HG03095 (cell line): Measurements from ENCODE around the gene SERTAD2.

Experiments used
- ATAC-seq: cut with Tn5 transposase; IDR thresholded peaks from one replicate; pipeline ENCODE4 v1.9.1; 2021; ENCODE audit warnings: moderate library complexity; ENCODE audit not compliant: unreplicated experiment

The SERTAD2 gene

DNA sequence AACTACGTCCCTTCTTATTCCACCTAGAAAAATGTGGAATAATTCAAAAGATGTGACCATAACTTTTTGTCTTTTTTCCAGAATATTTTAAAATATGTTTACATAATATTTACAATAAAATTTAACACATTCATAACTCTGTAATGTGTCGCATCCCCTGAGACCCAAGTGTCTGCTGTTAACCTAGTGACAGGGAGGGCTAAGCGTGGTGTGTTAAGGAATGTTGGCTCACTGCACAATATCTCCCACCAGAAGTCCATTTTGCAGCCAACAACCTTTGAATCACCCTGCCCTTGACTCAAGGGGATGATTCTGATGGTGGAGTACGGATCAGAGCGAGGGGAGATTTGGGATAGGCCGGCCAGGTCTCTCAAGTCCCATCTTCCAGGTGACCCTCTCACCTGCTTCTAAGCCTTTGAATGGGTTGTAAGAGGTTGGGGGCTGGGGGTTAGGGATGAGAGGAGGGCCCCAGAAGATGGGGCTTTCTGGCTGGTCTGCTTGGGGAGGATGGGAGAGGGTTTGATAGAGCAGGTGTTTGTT is 43.3 kb downstream of the SERTAD2 start:
- ATAC-seq, result no peak

DNA sequence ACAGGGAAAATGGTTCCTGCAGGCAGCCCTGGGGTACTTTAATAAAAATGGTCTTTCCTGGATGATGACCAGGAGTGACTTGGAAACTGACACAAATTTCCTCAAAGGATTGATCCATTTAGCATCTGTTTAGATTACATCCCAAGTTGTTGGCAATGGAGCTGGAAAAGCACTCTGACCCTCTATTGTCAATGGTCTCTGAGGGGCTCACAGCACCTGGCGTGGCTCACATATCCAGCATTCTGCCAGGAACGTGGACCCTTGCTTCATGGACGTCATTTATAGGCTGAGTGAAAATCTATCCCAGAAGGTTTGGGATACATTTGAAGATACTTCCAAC is 43.8 kb downstream of the SERTAD2 start:
- no peak for ATAC-seq

DNA sequence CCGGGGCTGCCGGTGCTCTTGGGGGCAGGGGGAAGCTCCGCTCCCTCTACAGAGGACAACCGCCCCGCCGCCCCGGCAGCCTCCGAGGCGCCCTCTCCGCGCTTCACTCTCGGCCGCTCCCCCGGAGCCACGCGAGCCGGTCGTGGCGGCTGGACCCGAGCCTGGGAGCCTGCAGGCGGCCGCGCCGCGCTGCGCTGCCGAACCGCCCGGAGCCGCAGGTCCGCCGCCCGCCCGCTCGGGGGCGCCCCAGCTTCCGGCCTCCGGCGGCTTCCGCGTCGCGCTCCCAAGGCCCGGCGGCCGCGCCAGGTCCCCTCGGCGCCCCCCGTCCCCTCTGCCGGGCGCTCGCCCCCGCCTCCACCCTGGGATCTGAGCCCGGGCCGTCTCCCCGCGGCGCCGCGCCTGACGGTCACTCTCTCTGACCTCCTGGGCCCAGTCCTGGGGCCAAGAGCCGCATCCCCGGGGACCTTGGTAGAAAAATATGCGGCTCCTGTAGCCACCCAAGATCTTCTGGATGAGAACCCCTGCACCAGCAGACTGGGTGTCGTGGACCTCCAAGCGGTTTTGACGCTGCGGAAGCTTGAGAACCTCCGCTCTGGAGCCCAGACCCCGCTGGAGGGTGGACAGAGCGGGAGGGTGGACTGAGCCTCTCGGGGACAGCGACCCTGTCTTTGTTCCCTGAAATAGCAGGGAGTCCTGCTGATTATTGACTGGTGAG is 44.3 kb downstream of the SERTAD2 start:
- peak; percentile 26 for ATAC-seq

DNA sequence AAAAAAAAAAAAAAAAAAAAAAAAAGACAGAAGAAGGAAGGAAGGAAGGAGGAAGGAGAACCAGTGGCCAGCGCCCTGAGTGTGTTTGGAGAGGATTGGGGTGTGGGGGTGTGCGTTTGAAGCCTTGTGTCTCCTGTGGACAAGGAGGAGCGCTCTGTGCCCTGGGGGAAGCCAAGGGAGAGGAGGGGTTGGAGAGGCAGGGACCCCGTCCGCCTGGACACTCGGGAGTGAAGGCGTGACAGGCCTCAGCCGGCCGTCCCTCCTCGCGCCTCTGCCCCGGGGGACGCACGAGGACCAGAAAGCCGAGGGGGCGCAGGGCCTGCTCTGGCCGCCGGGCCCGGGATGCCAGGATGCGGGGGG is 44.9 kb downstream of the SERTAD2 start:
- ATAC-seq, result no peak

DNA sequence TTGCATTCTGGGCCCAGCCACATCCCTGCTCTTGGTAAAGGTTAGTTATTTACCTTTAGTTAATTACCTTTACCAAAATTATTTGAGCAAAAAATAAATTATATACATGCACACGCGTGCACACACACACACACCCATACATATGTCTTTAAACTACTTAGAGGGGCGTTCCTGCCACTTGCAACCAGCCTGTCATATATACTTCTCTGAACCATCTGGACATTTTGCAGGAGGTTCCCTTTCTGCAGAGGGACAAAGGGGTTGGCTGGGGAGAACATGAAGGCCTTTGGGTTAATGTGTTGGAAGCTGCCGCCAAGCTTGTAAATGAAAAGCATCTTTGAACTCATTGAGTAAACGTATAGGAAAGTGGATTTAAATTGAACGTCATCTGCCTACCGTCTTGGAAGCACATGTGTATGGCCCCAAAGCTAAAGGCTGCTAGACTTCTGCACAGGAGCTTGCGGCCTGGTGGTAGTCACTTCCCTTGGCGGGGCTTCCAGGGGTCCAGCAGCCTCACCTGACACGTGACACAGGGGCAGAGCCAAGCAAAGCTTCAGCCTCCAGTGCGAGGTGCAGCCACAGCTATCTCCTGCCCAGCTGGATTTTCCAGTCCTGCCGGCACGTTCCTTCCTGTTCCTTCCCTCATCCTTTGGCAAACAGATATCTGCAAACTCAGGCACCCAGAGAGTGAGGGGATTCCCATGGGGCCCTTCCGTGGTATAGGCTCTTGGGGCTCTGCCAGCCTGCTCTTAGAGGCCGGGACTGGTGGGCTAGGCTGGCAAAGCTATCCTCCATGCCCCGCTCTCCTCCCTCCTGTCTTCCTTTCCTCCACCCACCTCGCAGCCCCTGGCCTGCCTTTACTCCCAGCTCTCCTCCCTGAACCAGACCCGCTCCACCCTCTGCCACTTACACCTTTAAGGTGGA is 46.1 kb downstream of the SERTAD2 start:
- ATAC-seq, result no peak

DNA sequence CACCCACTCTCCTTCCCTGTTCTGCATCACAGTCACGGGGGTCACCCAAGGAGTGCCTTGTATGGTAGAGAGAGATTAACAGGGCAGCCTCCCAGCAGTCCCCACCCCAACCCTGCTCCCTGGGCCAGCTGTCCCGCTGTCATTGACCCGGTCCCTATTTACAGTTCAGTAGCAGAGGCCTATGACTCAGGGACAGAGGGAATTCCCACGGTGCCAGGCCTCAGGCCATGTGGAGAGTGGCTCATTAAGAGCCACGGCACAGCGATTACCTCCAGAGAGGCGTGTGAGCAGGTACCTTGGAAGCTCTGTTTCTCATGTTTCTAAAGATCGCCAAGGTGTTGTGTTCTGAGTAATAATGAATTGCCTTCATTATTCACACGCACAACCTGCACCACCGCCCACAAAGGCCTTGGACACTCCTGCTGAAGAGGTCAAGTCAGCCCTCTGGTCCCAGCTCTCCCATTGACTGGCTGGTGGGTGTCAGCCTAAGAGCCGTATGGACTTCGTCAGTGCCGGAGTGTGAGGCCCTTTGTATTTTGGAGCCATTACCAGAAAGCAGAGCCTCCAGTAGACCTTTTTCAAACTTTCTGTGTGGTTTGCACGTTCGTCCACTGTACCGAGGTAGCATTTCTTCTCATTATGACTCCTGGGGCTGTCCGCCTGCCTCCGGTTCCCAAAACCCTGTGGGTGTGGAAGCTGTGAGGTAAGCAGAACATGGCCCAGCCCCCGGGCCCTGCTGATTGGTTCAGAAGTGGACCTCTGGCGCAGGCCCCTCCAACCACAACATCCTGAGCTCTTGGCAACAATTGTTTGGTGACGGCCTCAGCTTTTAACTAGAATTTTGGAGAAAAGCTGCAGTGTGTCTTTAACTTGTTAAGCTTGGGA is 47.0 kb downstream of the SERTAD2 start:
- peak; percentile 83 for ATAC-seq

DNA sequence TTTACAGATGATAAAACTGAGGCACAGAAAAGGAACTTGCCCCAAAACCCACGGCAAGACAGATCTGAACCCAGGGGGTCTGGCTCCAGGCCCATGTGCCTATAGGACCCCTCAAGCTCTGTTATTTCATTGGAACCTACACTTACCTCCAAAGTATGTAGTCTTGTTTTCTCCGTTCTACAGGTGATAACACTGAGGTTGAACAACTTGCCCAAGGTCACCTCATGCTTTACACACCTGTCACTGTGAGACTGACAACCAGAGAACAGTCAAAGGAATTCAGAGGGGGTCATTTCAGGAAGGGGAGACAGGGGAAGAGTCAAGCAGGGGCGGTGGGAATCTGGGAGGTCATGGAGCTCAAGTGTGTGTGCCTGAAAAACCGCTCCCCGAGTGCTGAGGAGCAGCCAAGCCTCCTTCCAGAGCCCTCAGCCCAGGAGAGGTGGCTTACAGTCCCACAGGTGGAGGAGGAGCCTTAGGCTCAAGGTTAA is 47.7 kb downstream of the SERTAD2 start:
- ATAC-seq, result no peak

DNA sequence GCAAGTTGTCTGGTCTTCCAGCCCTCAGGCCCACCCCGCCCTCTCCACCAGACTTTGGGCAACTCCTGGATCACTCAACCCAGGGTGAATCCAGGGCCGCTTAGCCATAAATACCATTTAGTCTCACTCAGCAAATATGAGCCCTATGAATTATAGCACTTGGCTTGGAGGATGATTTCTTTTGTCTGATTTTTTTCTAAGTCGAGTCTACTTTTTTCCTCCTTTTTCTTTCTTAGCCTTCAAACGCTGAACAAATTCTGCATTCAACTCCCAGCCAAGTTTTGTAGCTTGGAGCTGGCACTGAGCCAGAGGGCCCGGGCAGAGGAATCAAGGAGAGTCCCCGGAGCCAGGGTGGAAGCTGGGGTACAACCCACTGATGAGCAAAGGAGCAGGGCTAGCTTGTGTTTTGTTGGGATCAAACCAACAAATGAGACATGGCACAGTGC is 48.7 kb downstream of the SERTAD2 start:
- ATAC-seq, result no peak

DNA sequence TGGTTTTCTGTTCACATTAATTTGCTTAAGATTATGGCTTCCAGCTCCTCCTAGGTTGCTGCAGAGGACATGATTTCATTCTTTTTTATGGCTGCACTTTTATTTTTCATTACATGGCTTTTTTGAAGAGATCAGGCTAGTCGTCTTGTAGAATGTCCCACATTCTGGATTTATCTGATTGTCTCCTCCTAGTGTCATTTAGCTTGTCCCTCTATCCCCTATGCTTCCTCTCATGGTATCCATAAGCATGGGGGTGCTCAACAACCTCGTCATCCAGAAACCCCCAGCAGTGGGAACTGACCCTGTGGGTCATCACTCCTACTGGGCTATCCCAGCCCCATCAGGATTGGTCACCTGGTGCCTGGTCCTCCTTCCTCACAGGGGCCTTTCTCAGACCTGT is 49.6 kb downstream of the SERTAD2 start:
- ATAC-seq, result no peak

DNA sequence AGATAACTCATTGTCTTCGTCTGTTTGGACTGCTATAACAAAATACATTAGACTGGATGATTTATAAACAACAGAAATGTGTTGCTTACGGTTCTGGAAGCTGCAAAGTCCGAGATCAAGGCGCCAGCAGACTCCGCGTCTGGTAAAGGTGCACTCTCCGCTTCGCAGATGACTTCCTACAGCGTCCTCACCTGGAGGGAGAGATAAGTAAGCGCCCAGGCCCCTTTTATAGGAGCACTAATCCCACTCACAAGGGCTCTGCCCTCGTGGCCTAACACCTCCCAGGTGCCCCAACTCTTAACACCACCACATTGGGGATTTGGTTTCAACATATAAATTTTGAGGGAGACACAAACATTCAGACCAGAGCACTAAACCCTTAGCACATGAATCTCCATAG is 51.3 kb downstream of the SERTAD2 start:
- ATAC-seq, result no peak

DNA sequence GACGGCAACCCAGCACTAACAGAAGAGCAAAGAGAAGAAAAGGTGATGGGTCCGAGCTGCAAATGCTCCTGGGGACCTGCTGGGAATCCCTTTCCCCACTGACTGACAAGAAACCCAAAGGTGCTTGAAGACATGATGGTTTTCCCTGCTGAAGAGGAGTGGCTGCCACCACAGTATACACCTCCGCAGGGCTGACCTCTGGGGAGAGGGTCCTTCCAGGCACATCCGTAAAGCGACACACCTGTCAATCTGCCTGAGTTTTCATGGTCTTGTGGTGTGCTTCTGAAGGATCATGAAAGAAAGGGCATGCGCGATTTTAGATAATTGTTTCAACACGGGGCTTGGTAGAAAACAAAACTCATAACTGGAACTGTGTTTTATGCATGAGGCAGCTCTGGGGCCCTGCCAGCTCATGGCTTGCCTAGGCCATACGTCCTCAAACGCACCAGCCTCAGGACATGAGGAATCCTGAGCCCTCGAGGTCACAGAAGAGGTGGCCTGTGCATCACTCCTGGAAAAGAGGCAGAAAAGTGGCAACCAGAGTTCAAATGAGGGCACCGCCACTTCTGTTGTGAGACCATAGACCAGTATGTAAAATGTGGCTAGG is 51.8 kb downstream of the SERTAD2 start:
- ATAC-seq, result no peak

DNA sequence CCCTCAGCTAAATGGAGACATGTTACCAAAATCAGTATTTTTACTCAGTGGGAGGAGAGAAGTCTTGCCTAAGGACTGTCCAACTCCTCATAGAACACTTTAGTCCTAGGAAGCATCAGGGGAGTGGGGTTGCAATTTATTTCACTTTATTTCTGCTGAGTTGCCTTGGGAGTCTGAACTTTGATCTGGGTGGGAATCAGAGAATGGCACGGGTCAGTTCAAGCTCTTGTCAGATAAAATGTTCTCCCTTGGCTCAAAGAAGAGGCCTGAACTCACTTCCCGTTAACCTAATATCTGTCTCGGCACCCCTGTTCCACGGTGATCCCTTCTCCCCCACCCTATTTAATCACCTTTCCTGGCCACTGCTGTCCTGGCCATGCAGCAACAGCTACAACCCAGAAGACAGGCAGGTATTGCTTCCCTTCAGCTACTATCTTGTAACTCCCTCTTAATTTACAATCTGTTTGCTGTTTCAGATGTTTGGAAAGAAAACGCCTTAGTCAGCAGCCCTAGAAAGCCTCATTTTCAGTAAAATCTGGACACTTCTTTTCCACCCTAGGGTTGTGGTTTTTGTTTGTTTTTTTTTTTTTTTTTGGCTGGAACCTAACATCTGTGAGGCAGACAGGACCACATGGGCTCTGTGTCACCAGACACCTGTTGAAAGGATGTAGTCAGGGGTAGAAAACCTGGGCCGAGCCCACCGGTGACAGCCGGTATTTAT is 52.5 kb downstream of the SERTAD2 start:
- ATAC-seq, result no peak

DNA sequence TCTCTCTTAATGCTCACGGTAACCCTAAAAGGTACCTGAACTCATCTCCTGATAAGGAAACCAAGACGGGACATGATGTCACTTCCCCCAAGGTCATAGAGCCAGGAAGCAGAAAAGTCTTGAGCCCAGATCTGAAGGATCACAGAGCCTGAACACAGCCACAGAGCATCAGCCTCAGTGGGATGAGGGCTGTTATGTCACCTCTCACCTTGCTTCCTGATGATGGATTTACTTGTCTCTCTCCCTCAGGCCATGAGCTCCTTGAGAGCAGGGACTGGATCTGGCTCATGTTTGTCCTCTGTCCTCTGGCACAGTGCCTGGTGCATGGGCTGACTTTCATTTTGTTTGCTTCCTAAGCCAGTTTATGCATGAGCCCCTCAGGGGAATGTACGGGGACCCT is 54.2 kb downstream of the SERTAD2 start:
- no peak for ATAC-seq

DNA sequence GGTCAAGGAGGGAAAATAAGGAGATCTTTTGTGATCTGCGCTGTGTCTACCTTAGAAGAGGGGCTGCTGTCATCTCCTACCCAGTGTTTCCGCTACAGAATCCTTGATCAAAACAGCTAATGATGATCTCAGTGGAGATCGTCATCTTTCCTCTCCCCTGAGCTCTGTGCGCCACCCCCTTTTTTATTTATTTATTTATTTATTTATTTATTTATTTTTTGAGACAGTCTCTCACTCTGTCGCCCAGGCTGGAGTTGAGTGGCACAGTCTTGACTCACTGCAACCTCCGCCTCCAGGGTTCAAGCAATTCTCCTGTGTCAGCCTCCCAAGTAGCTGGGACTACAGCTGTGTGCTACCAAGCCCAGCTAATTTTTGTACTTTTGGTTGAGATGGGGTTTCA is 55.5 kb downstream of the SERTAD2 start:
- no peak for ATAC-seq

DNA sequence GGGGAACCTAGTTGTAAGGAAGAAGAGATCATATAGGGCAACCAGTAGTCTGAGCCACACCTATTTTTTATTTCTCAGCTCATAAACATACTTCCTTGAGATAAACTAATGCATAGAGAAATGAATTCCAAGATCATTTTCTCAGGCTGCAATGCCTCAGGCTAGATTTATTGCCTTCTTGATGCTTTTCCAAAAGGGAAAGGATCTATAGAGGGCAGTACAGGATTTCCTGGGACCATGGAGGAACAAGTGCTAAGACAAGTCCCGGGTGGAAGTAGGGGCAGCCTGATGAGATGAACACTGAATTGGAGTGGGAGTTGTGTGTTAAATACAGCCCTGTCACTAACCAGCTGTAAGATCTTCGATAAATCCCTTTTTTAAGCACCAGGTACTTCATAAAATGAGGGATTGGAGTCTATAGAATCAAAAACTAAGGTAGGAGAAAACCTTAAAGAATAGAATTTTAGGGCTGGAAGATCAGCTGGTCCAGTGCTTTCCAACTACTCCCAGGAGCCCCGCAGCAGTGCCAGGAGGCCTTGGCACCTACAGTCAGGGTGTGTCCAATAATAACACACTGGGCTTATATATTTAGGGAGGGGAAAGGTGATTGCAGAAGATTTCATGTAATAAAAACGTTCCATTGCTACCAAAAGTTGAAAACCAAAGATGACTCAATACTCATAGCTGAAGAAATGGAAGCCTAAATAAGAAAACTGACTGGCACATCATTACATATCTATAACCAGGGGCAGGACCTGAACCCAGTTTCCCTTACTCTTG is 58.1 kb downstream of the SERTAD2 start:
- ATAC-seq, result no peak

DNA sequence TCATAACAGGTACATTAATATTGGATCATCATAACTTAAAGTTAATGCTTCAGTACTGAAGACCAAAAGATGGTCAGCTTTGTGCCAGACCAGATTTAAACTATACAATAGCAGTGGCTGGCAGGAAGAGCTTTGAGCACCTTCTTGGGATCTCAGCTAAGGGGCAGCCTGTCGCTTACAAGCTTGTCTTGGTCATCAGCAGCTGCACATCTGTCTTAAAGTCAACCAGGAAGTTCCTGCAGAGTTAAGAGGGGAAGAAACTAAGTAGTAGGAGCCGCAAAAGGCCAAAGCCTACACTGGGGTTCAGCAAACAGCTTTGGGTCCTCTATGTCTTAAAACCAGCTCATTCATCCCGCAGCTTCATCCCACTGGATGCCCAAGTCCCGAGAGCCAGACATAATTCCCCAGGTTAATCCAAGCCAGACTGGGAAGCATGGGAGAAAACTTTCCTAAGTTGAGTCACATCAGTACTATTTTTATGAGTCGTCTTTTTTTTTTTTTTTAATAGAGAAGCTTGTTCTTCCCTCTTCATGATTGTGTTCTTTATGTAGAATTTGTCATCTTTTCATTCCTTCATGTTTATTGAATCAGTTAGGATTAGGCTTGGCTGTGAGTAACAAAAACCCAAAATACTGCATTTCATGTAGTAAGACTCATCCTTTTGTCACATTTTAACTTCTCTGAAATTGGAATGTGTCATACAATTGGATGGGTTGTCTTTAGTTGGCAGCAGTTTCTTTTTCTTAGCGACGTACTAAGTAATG is 59.3 kb downstream of the SERTAD2 start:
- ATAC-seq, result no peak

DNA sequence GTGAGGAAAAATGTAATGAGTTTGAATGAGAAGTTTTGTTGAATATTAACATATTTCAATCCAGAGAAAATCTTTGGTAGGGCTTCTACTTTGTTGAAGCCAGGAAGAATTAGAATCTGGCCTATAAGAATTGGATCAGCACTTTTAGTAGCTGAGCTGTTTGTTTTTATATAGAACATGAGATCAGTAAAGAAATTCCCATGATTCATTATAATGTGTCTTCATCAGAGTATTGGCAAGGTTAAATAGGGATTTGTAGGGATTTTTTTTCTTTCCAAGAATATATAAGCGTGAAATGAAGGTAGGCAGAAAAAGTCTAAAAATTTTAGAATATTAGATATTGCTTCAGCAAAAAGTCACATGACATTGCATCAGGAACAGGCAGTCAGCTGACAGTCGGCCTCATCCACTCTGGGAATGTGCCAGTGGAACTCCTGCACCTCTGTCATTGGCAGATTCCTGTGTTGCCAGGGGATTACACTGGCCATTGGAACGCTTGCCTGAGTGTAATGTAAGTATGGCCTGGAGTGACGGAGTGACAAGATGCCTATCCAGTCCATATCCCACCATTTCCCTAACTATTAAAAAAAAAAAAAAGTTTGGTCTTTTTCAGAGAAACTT is 60.6 kb downstream of the SERTAD2 start:
- ATAC-seq, result no peak

DNA sequence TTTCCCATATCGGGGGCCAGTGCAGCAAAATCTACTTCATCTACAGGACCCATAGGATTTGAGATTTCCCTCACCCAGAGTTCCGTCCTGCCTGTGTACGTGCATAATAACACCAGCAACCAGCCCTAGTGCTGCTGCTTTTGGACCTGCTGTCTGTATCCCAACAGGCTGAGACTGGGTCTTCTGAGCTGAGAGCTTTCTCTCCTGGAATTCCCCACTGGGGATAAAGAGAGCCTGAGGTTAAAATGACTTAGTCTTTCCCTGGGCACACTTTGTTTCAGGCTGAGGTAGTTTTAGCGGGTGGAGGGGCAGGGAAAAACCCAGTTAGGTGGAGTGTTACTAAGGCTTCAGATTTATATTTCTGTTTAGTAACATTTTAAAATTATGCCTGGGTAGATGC is 62.5 kb downstream of the SERTAD2 start:
- no peak for ATAC-seq
